ENCODE measurements around the gene SMYD3. TPM values are rescaled to one million over a fixed set of nuclear protein-coding genes. Genes with fewer than 3 reads are reported as not detected.

Gene SMYD3
- total RNA-seq, 1 donor from 2014 or later: 23.5 TPM

GRCh38 chr1:246068217-246068512 is 438.9 kb downstream of the SMYD3 start:
- Histone ChIP-seq H3K27ac (ENCODE audit: low read depth, low read length) (no peak overlapping the region), H3K36me3 (ENCODE audit: control insufficient read depth in 3 of 3, insufficient read depth in 3 of 3, low read length in 3 of 3) (no peaks in the 10 kb centered on the region), H3K27me3 (ENCODE audit: control insufficient read depth in 3 of 3, insufficient read depth in 3 of 3, low read length in 3 of 3) (no peaks in the 10 kb centered on the region), H3K9me3 (ENCODE audit: control insufficient read depth in 3 of 3, low read length in 3 of 3) (no peaks in the 10 kb centered on the region), H3K9ac (ENCODE audit: low read depth in 1 of 3, low read length in 3 of 3) (no peak overlapping the region), H3K4me1 (ENCODE audit: control insufficient read depth in 3 of 3, insufficient read depth in 3 of 3, low read length in 3 of 3) (no peaks in the 10 kb centered on the region), H3K4me3 (ENCODE audit: low read length in 3 of 3) (no peak overlapping the region)

- no peaks in the 10 kb centered on the region for H3K4me1 ChIP-seq (ENCODE audit: control insufficient read depth in 3 of 3, insufficient read depth in 3 of 3, low read length in 3 of 3)
- no peak overlapping the region for H3K9ac ChIP-seq (ENCODE audit: low read depth in 1 of 3, low read length in 3 of 3)
- no peak overlapping the region for H3K4me3 ChIP-seq (ENCODE audit: low read length in 3 of 3)
- no peaks in the 10 kb centered on the region for H3K36me3 ChIP-seq (ENCODE audit: control insufficient read depth in 3 of 3, insufficient read depth in 3 of 3, low read length in 3 of 3)
- H3K27me3 ChIP-seq (ENCODE audit: control insufficient read depth in 3 of 3, insufficient read depth in 3 of 3, low read length in 3 of 3): no peaks in the 10 kb centered on the region
- no peaks in the 10 kb centered on the region for H3K9me3 ChIP-seq (ENCODE audit: control insufficient read depth in 3 of 3, low read length in 3 of 3)
- no peak overlapping the region for H3K27ac ChIP-seq (ENCODE audit: low read depth, low read length)
Measured at GRCh38 chr1:246067432-246068216, 439.5 kb downstream of the SMYD3 start.

GRCh38 chr1:246066573-246066972 is 440.5 kb downstream of the SMYD3 start:
- Histone ChIP-seq H3K9ac (ENCODE audit: low read depth in 1 of 3, low read length in 3 of 3) (no peak overlapping the region), H3K4me1 (ENCODE audit: control insufficient read depth in 3 of 3, insufficient read depth in 3 of 3, low read length in 3 of 3) (no peaks in the 10 kb centered on the region), H3K27ac (ENCODE audit: low read depth, low read length) (no peak overlapping the region), H3K27me3 (ENCODE audit: control insufficient read depth in 3 of 3, insufficient read depth in 3 of 3, low read length in 3 of 3) (no peaks in the 10 kb centered on the region), H3K36me3 (ENCODE audit: control insufficient read depth in 3 of 3, insufficient read depth in 3 of 3, low read length in 3 of 3) (no peaks in the 10 kb centered on the region), H3K4me3 (ENCODE audit: low read length in 3 of 3) (no peak overlapping the region), H3K9me3 (ENCODE audit: control insufficient read depth in 3 of 3, low read length in 3 of 3) (no peaks in the 10 kb centered on the region)

GRCh38 chr1:246065592-246065991 is 441.5 kb downstream of the SMYD3 start:
- Histone ChIP-seq H3K4me3 (ENCODE audit: low read length in 3 of 3) (no peak overlapping the region), H3K27ac (ENCODE audit: low read depth, low read length) (no peak overlapping the region), H3K9me3 (ENCODE audit: control insufficient read depth in 3 of 3, low read length in 3 of 3) (no peaks in the 10 kb centered on the region), H3K36me3 (ENCODE audit: control insufficient read depth in 3 of 3, insufficient read depth in 3 of 3, low read length in 3 of 3) (no peaks in the 10 kb centered on the region), H3K9ac (ENCODE audit: low read depth in 1 of 3, low read length in 3 of 3) (no peak overlapping the region), H3K4me1 (ENCODE audit: control insufficient read depth in 3 of 3, insufficient read depth in 3 of 3, low read length in 3 of 3) (no peaks in the 10 kb centered on the region), H3K27me3 (ENCODE audit: control insufficient read depth in 3 of 3, insufficient read depth in 3 of 3, low read length in 3 of 3) (no peaks in the 10 kb centered on the region)

GRCh38 chr1:246064891-246065290 is 442.2 kb downstream of the SMYD3 start:
- Histone ChIP-seq H3K27me3 (ENCODE audit: control insufficient read depth in 3 of 3, insufficient read depth in 3 of 3, low read length in 3 of 3) (no peaks in the 10 kb centered on the region), H3K9ac (ENCODE audit: low read depth in 1 of 3, low read length in 3 of 3) (no peak overlapping the region), H3K4me1 (ENCODE audit: control insufficient read depth in 3 of 3, insufficient read depth in 3 of 3, low read length in 3 of 3) (no peaks in the 10 kb centered on the region), H3K36me3 (ENCODE audit: control insufficient read depth in 3 of 3, insufficient read depth in 3 of 3, low read length in 3 of 3) (no peaks in the 10 kb centered on the region), H3K27ac (ENCODE audit: low read depth, low read length) (no peak overlapping the region), H3K9me3 (ENCODE audit: control insufficient read depth in 3 of 3, low read length in 3 of 3) (no peaks in the 10 kb centered on the region), H3K4me3 (ENCODE audit: low read length in 3 of 3) (no peak overlapping the region)

- Histone ChIP-seq H3K4me3 (ENCODE audit: low read length in 3 of 3) (no peak overlapping the region), H3K27ac (ENCODE audit: low read depth, low read length) (no peak overlapping the region), H3K36me3 (ENCODE audit: control insufficient read depth in 3 of 3, insufficient read depth in 3 of 3, low read length in 3 of 3) (no peaks in the 10 kb centered on the region), H3K4me1 (ENCODE audit: control insufficient read depth in 3 of 3, insufficient read depth in 3 of 3, low read length in 3 of 3) (no peaks in the 10 kb centered on the region), H3K9me3 (ENCODE audit: control insufficient read depth in 3 of 3, low read length in 3 of 3) (no peaks in the 10 kb centered on the region), H3K27me3 (ENCODE audit: control insufficient read depth in 3 of 3, insufficient read depth in 3 of 3, low read length in 3 of 3) (no peaks in the 10 kb centered on the region), H3K9ac (ENCODE audit: low read depth in 1 of 3, low read length in 3 of 3) (no peak overlapping the region)
Measured at GRCh38 chr1:246063013-246063616, 444.0 kb downstream of the SMYD3 start.

GRCh38 chr1:246058466-246058865 is 448.6 kb downstream of the SMYD3 start:
- Histone ChIP-seq H3K36me3 (ENCODE audit: control insufficient read depth in 3 of 3, insufficient read depth in 3 of 3, low read length in 3 of 3) (no peaks in the 10 kb centered on the region), H3K9ac (ENCODE audit: low read depth in 1 of 3, low read length in 3 of 3) (no peak overlapping the region), H3K4me3 (ENCODE audit: low read length in 3 of 3) (no peak overlapping the region), H3K4me1 (ENCODE audit: control insufficient read depth in 3 of 3, insufficient read depth in 3 of 3, low read length in 3 of 3) (no peaks in the 10 kb centered on the region), H3K27ac (ENCODE audit: low read depth, low read length) (no peak overlapping the region), H3K9me3 (ENCODE audit: control insufficient read depth in 3 of 3, low read length in 3 of 3) (peaks cover 0 to 2% (median 0%) of the 10 kb centered on the region in 3 donors), H3K27me3 (ENCODE audit: control insufficient read depth in 3 of 3, insufficient read depth in 3 of 3, low read length in 3 of 3) (no peaks in the 10 kb centered on the region)

GRCh38 chr1:246052603-246053002 is 454.5 kb downstream of the SMYD3 start:
- Histone ChIP-seq H3K4me3 (ENCODE audit: low read length in 3 of 3) (no peak overlapping the region), H3K9me3 (ENCODE audit: control insufficient read depth in 3 of 3, low read length in 3 of 3) (peaks cover 0 to 2% (median 0%) of the 10 kb centered on the region in 3 donors), H3K36me3 (ENCODE audit: control insufficient read depth in 3 of 3, insufficient read depth in 3 of 3, low read length in 3 of 3) (no peaks in the 10 kb centered on the region), H3K4me1 (ENCODE audit: control insufficient read depth in 3 of 3, insufficient read depth in 3 of 3, low read length in 3 of 3) (no peaks in the 10 kb centered on the region), H3K9ac (ENCODE audit: low read depth in 1 of 3, low read length in 3 of 3) (no peak overlapping the region), H3K27me3 (ENCODE audit: control insufficient read depth in 3 of 3, insufficient read depth in 3 of 3, low read length in 3 of 3) (no peaks in the 10 kb centered on the region), H3K27ac (ENCODE audit: low read depth, low read length) (no peak overlapping the region)

- peaks cover 0 to 2% (median 0%) of the 10 kb centered on the region in 3 donors for H3K9me3 ChIP-seq (ENCODE audit: control insufficient read depth in 3 of 3, low read length in 3 of 3)
- no peaks in the 10 kb centered on the region for H3K27me3 ChIP-seq (ENCODE audit: control insufficient read depth in 3 of 3, insufficient read depth in 3 of 3, low read length in 3 of 3)
- H3K4me1 ChIP-seq (ENCODE audit: control insufficient read depth in 3 of 3, insufficient read depth in 3 of 3, low read length in 3 of 3): no peaks in the 10 kb centered on the region
- no peak overlapping the region for H3K4me3 ChIP-seq (ENCODE audit: low read length in 3 of 3)
- no peaks in the 10 kb centered on the region for H3K36me3 ChIP-seq (ENCODE audit: control insufficient read depth in 3 of 3, insufficient read depth in 3 of 3, low read length in 3 of 3)
- no peak overlapping the region for H3K9ac ChIP-seq (ENCODE audit: low read depth in 1 of 3, low read length in 3 of 3)
- no peak overlapping the region for H3K27ac ChIP-seq (ENCODE audit: low read depth, low read length)
Measured at GRCh38 chr1:246051909-246052518, 455.1 kb downstream of the SMYD3 start.

- H3K9me3 ChIP-seq (ENCODE audit: control insufficient read depth in 3 of 3, low read length in 3 of 3): no peaks in the 10 kb centered on the region
- H3K4me3 ChIP-seq (ENCODE audit: low read length in 3 of 3): no peak overlapping the region
- H3K27ac ChIP-seq (ENCODE audit: low read depth, low read length): no peak overlapping the region
- no peaks in the 10 kb centered on the region for H3K4me1 ChIP-seq (ENCODE audit: control insufficient read depth in 3 of 3, insufficient read depth in 3 of 3, low read length in 3 of 3)
- no peaks in the 10 kb centered on the region for H3K27me3 ChIP-seq (ENCODE audit: control insufficient read depth in 3 of 3, insufficient read depth in 3 of 3, low read length in 3 of 3)
- no peaks in the 10 kb centered on the region for H3K36me3 ChIP-seq (ENCODE audit: control insufficient read depth in 3 of 3, insufficient read depth in 3 of 3, low read length in 3 of 3)
- no peak overlapping the region for H3K9ac ChIP-seq (ENCODE audit: low read depth in 1 of 3, low read length in 3 of 3)
Measured at GRCh38 chr1:246048693-246049092, 458.4 kb downstream of the SMYD3 start.

Data from skeletal muscle tissue (tissue), 4 donors.